Astrocyte (in vitro differentiated cells and primary cell): Measurements from ENCODE around the gene OPA3.

Experiments
- EZH2 ChIP-seq: IDR thresholded peaks from 2 replicates; pipeline ENCODE4 v1.6.1; 2012; ENCODE audit warnings: mild to moderate bottlenecking, low read length, inconsistent platforms; ENCODE audit not compliant: insufficient read depth
- TF ChIP-seq, protein P1 (sequence below): IDR thresholded peaks from 2 replicates; pipeline ENCODE4 v1.5.1; 2011; ENCODE audit warnings: low read depth, mild to moderate bottlenecking, inconsistent platforms, low read length, moderate library complexity; ENCODE audit not compliant: insufficient read depth

DNA sequence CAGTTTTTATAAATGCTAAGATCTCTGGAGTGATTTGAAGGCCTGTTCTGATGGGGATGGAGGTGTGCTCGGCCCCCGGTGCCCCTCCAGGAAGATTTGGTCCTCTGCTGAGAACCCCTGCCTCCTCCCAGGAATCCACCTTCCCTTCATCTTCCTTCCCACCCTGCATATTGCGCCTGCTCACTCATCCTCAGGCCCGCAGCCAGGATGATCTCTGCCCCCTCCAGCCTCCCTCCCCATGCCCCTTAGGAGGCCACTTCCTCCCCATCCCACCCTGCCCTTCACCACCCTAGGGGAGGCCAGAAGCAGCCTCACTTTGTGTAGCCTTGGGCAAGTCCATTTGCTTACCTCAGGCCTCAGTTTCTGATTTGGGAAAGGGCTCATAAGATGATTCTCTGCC, 57.6 kb downstream of the OPA3 start:
- TF ChIP-seq, protein P1, sequence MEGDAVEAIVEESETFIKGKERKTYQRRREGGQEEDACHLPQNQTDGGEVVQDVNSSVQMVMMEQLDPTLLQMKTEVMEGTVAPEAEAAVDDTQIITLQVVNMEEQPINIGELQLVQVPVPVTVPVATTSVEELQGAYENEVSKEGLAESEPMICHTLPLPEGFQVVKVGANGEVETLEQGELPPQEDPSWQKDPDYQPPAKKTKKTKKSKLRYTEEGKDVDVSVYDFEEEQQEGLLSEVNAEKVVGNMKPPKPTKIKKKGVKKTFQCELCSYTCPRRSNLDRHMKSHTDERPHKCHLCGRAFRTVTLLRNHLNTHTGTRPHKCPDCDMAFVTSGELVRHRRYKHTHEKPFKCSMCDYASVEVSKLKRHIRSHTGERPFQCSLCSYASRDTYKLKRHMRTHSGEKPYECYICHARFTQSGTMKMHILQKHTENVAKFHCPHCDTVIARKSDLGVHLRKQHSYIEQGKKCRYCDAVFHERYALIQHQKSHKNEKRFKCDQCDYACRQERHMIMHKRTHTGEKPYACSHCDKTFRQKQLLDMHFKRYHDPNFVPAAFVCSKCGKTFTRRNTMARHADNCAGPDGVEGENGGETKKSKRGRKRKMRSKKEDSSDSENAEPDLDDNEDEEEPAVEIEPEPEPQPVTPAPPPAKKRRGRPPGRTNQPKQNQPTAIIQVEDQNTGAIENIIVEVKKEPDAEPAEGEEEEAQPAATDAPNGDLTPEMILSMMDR: no peak
- no peak for TF ChIP-seq EZH2
